OCI-LY1 (cell line): ENCODE data around the gene ZNF710.
A peak's percentile ranks its signal among the peaks of the same experiment; 100 is the strongest.

Experiments
- H2AFZ ChIP-seq: fragments of 200-600 bp; sonication (generic), shearing (Covaris generic); 2 replicates; pipeline ENCODE4 v1.6.0; 2014; ENCODE audit warnings: antibody characterized with exemption, mild to moderate bottlenecking, low read length
- H3F3A ChIP-seq: fragments of 200-600 bp; sonication (generic), shearing (Covaris generic); 2 replicates; pipeline ENCODE4 v1.6.0; 2014; ENCODE audit warnings: mild to moderate bottlenecking, antibody characterized with exemption, low read length, moderate library complexity; ENCODE audit not compliant: insufficient read depth
- H3K27ac ChIP-seq: fragments of 200-600 bp; sonication (generic); 2 replicates; pipeline ENCODE4 v1.5.1; 2014; ENCODE audit warnings: low read length, mixed run types, mild to moderate bottlenecking, low read depth; ENCODE audit not compliant: poor library complexity, severe bottlenecking
- H3K27me3 ChIP-seq: fragments of 200-600 bp; sonication (generic); 2 replicates; pipeline ENCODE4 v1.6.0; 2014; ENCODE audit warnings: antibody characterized with exemption, mild to moderate bottlenecking, low read length, moderate library complexity; ENCODE audit not compliant: insufficient read depth
- H3K36me3 ChIP-seq: fragments of 200-600 bp; sonication (generic); 2 replicates; pipeline ENCODE4 v1.6.1; 2014; ENCODE audit warnings: mild to moderate bottlenecking, antibody characterized with exemption, low read length, moderate library complexity, mixed read lengths; ENCODE audit not compliant: insufficient read depth
- H3K4me1 ChIP-seq: fragments of 200-600 bp; sonication (generic); 2 replicates; pipeline ENCODE4 v1.5.1; 2014; ENCODE audit warnings: mild to moderate bottlenecking, low read length, moderate library complexity; ENCODE audit not compliant: insufficient read depth, severe bottlenecking
- H3K4me2 ChIP-seq: fragments of 200-600 bp; sonication (generic), shearing (Covaris generic); 2 replicates; pipeline ENCODE4 v1.6.1; 2014; ENCODE audit warnings: low read length
- H3K4me3 ChIP-seq: fragments of 200-600 bp; sonication (generic); 2 replicates; pipeline ENCODE4 v1.5.1; 2014; ENCODE audit warnings: low read length, low read depth, mild to moderate bottlenecking, mixed read lengths; ENCODE audit not compliant: poor library complexity, severe bottlenecking
- H3K79me2 ChIP-seq: fragments of 200-600 bp; shearing (Covaris generic); 2 replicates; pipeline ENCODE4 v1.6.1; 2016; ENCODE audit warnings: mixed run types, low read length, mixed read lengths; ENCODE audit not compliant: insufficient read depth
- H3K9ac ChIP-seq: fragments of 200-600 bp; sonication (generic), shearing (Covaris generic); 2 replicates; pipeline ENCODE4 v1.6.1; 2014; ENCODE audit warnings: mild to moderate bottlenecking, low read length, mixed read lengths
- H3K9me2 ChIP-seq: fragments of 200-600 bp; sonication (generic), shearing (Covaris generic); 2 replicates; pipeline ENCODE4 v1.6.1; 2014; ENCODE audit warnings: low read depth, mild to moderate bottlenecking, low read length, mixed read lengths
- H3K9me3 ChIP-seq: fragments of 200-600 bp; shearing (Covaris generic); 2 replicates; pipeline ENCODE4 v1.6.1; 2014; ENCODE audit warnings: low read length, mixed read lengths
- H4K20me1 ChIP-seq: fragments of 200-600 bp; sonication (generic), shearing (Covaris generic); 2 replicates; pipeline ENCODE4 v1.6.0; 2016; ENCODE audit warnings: mild to moderate bottlenecking, low read length; ENCODE audit not compliant: insufficient read depth
- EZH2 ChIP-seq: fragments of 200-600 bp; sonication (generic), shearing (Covaris generic); IDR thresholded peaks from 2 replicates; pipeline ENCODE4 v1.8.0; 2017; ENCODE audit warnings: borderline replicate concordance, mixed run types, mild to moderate bottlenecking, antibody characterized with exemption, low read length, moderate library complexity, mixed read lengths
- TF ChIP-seq, protein P1 (sequence below): fragments of 200-600 bp; sonication (generic), shearing (Covaris generic); IDR thresholded peaks from 2 replicates; pipeline ENCODE4 v1.5.1; 2017; ENCODE audit warnings: mild to moderate bottlenecking, antibody characterized with exemption, low read length, moderate library complexity, mixed read lengths

The ZNF710 gene

DNA sequence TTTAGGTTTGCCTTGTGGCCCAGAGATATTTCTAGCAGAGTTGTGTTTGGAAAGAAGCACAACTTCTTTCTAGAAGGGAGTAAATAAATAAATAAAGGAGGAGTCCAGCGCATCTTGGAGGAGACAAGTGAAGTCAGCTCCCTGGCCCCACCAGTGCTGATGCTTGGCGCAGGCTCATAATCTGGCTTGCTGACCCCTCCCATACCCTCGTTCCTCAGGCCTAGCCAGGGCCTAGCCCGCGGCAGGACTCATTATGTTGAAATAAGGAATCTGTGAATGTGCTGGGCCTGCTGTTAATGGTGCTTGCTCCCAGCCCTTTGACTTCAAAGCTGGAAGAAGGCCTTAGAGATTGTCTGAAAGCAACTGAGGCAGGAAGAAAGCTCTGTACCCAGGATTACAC is 3.1 kb downstream of the ZNF710 start:
- TF ChIP-seq, protein P1, sequence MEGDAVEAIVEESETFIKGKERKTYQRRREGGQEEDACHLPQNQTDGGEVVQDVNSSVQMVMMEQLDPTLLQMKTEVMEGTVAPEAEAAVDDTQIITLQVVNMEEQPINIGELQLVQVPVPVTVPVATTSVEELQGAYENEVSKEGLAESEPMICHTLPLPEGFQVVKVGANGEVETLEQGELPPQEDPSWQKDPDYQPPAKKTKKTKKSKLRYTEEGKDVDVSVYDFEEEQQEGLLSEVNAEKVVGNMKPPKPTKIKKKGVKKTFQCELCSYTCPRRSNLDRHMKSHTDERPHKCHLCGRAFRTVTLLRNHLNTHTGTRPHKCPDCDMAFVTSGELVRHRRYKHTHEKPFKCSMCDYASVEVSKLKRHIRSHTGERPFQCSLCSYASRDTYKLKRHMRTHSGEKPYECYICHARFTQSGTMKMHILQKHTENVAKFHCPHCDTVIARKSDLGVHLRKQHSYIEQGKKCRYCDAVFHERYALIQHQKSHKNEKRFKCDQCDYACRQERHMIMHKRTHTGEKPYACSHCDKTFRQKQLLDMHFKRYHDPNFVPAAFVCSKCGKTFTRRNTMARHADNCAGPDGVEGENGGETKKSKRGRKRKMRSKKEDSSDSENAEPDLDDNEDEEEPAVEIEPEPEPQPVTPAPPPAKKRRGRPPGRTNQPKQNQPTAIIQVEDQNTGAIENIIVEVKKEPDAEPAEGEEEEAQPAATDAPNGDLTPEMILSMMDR: no peak
- TF ChIP-seq EZH2: no peak
- no peaks in the 10 kb centered on the region for H3K9me2 ChIP-seq
- no peaks in the 10 kb centered on the region for H3K27me3 ChIP-seq
- no peaks in the 10 kb centered on the region for H4K20me1 ChIP-seq
- H3K4me3 ChIP-seq: no peak overlapping the region
- no peaks in the 10 kb centered on the region for H3K9me3 ChIP-seq
- H2AFZ ChIP-seq: no peak overlapping the region
- peak overlapping the region; percentile 32; the same call in 1 of the 2 replicates for H3K4me2 ChIP-seq
- no peaks in the 10 kb centered on the region for H3F3A ChIP-seq
- peaks cover 69% of the 10 kb centered on the region for H3K4me1 ChIP-seq
- no peak overlapping the region for H3K9ac ChIP-seq
- H3K27ac ChIP-seq: peak overlapping the region; percentile 40
- H3K79me2 ChIP-seq: peaks cover 13% of the 10 kb centered on the region
- H3K36me3 ChIP-seq: peaks cover 13% of the 10 kb centered on the region; the same call in 1 of the 2 replicates

DNA sequence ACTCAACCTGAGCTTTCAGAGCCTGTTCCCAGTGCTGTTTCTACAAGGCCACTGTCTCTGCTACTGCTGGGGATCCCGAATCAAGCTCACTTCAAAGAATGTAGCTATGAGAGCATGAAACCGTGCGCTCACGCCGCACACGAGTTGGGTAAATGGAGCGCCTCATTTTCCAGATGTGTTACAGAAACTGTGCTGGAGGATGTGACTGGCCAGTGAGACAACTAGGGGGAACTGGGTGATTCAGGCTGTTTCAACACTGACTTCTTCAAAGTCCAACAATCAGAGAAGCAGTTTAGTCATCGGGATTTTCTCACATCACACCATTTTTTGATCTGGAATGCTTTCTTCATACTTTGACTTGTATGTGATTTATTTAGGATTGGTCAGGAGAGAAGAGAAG is 3.5 kb downstream of the ZNF710 start:
- peaks cover 13% of the 10 kb centered on the region; the same call in 1 of the 2 replicates for H3K36me3 ChIP-seq
- H3K4me2 ChIP-seq: peak overlapping the region; percentile 32; the same call in 1 of the 2 replicates
- no peaks in the 10 kb centered on the region for H4K20me1 ChIP-seq
- no peak overlapping the region for H3K9ac ChIP-seq
- H3K4me3 ChIP-seq: no peak overlapping the region
- no peaks in the 10 kb centered on the region for H3F3A ChIP-seq
- peaks cover 69% of the 10 kb centered on the region for H3K4me1 ChIP-seq
- H3K9me3 ChIP-seq: no peaks in the 10 kb centered on the region
- H3K79me2 ChIP-seq: peaks cover 13% of the 10 kb centered on the region
- TF ChIP-seq, protein P1: no peak
- TF ChIP-seq EZH2: no peak
- peak overlapping the region; percentile 40 for H3K27ac ChIP-seq
- H3K27me3 ChIP-seq: no peaks in the 10 kb centered on the region
- no peak overlapping the region for H2AFZ ChIP-seq
- H3K9me2 ChIP-seq: no peaks in the 10 kb centered on the region

DNA sequence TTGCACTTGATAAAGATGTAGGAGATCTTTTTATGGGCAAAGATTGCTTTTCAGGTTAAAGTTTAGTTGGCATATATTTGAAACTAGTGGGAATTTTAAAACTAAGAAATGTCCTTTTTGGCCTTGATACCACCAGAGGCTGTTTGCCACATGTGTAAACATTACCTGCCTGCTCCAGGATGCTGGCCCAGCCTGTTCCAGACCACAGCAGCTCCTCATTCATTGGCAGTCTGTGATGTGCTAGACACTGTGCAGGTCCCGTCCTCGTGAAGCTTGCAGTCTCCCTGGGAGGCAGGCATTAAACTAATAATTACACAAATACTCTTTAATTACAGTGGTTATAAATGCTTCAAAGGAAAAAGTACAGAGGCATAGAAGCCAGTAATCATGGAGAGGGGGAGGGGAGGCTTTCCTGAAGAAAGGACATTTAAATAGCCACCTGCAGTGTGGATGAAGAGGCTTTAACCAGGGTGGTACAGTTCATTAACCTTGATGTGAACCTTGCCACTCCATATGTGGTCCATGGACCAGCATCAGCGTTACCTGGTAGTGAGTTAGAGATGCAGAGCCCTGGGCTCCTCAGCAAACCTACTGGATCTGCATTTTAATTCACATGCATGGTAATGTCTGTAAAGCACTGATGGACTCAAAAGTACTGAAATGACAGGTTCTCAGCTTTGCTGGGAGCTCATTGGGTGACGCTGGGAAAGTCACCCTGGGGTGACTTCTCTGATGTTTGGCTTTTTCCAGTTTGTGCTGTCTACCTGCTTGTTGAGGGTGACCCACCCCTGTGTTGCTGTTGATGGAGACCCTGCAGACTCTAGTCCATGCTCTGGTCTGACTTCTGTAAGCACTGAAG is 5.3 kb downstream of the ZNF710 start:
- H4K20me1 ChIP-seq: no peaks in the 10 kb centered on the region

More for the DNA sequence above, 5.3 kb downstream of the ZNF710 start:
- Histone ChIP-seq H3F3A (no peaks in the 10 kb centered on the region), H3K4me2 (no peak overlapping the region), H3K36me3 (peaks cover 13% of the 10 kb centered on the region; the same call in 1 of the 2 replicates), H3K9ac (no peak overlapping the region), H3K27ac (no peak overlapping the region), H3K79me2 (peaks cover 13% of the 10 kb centered on the region), H3K4me3 (no peak overlapping the region), H3K9me2 (no peaks in the 10 kb centered on the region), H3K9me3 (no peaks in the 10 kb centered on the region), H3K27me3 (no peaks in the 10 kb centered on the region), H2AFZ (no peak overlapping the region), H3K4me1 (peaks cover 55% of the 10 kb centered on the region)
- TF ChIP-seq, protein P1: no peak
- TF ChIP-seq EZH2: no peak
